ENCODE data around the gene C2orf68. TPM values are rescaled to one million over a fixed set of nuclear protein-coding genes. Genes with fewer than 3 reads are reported as not detected.

C2orf68 gene
- total and polyA plus RNA-seq, 2 of the 13 experiments (the other 11 are each of a cell fraction or from before 2014, with no cell fraction given) = 47.1 to 77.4 TPM

- TF ChIP-seq BRCA1 (CRISPR knock-in tag; IDR thresholded peaks at IDR 0.05) (0 out of 2 replicates have a peak, but pooled peaks have one; percentile 53), BRF2 (CRISPR knock-in tag; IDR thresholded peaks at IDR 0.05) (no peak; the same call in 1 of the 2 replicates), HOXA3 (CRISPR knock-in tag; IDR thresholded peaks at IDR 0.05) (peak; percentile 70), CEBPZ (IDR thresholded peaks at IDR 0.05; ENCODE audit: low read length) (no peak), CREB1 (IDR thresholded peaks at IDR 0.05) (peak; percentile 82), CREB1 (CRISPR knock-in tag; IDR thresholded peaks at IDR 0.05) (peak; percentile 92), RFXAP (CRISPR knock-in tag; IDR thresholded peaks at IDR 0.05; ENCODE audit: borderline replicate concordance) (peak; percentile 91), TBX3 (IDR thresholded peaks at IDR 0.05; ENCODE audit: borderline replicate concordance) (peak; percentile 35; the same call in 1 of the 2 replicates), CCDC6 (CRISPR knock-in tag; IDR thresholded peaks at IDR 0.05) (peak; percentile 81), U2AF2 (IDR thresholded peaks at IDR 0.05; ENCODE audit: low read depth, low read length) (no peak; the same call in 1 of the 2 replicates), SP1 (IDR thresholded peaks at IDR 0.05) (no peak), SP1 (CRISPR knock-in tag; IDR thresholded peaks at IDR 0.05) (no peak), ZNF44 (CRISPR knock-in tag; IDR thresholded peaks at IDR 0.05) (0 out of 2 replicates have a peak, but pooled peaks have one; percentile 8), BRD4 (CRISPR knock-in tag; IDR thresholded peaks at IDR 0.05) (peak; percentile 77; the same call in 1 of the 2 replicates), RAD51 (IDR thresholded peaks at IDR 0.05; ENCODE audit: borderline replicate concordance) (peak; percentile 83), ZNF660 (CRISPR knock-in tag; IDR thresholded peaks at IDR 0.05; ENCODE audit: borderline replicate concordance, low read depth) (no peak), PLRG1 (conservative IDR thresholded peaks at IDR 0.05) (no peak), ETV6 (CRISPR knock-in tag; conservative IDR thresholded peaks at IDR 0.05) (no peak), SYNCRIP (IDR thresholded peaks at IDR 0.05; ENCODE audit: insufficient read depth, low read depth, low read length) (no peak), CREBL2 (CRISPR knock-in tag; IDR thresholded peaks at IDR 0.05; ENCODE audit: borderline replicate concordance) (no peak; the same call in 1 of the 2 replicates), ZNF10 (CRISPR knock-in tag; IDR thresholded peaks at IDR 0.05; ENCODE audit: borderline replicate concordance, low read depth) (no peak), MED8 (CRISPR knock-in tag; IDR thresholded peaks at IDR 0.05; ENCODE audit: insufficient replicate concordance) (no peak), ZNF615 (CRISPR knock-in tag; IDR thresholded peaks at IDR 0.05; ENCODE audit: borderline replicate concordance) (no peak), CSRNP1 (CRISPR knock-in tag; IDR thresholded peaks at IDR 0.05) (peak; percentile 76), ZNF616 (CRISPR knock-in tag; IDR thresholded peaks at IDR 0.05; ENCODE audit: low read depth) (no peak; the same call in 1 of the 2 replicates), ZNF782 (CRISPR knock-in tag; IDR thresholded peaks at IDR 0.05; ENCODE audit: borderline replicate concordance) (no peak)
These were observed 16.4 kb downstream of the C2orf68 start, which contains the start of gene RNF181 (continued) for GRCh38 chr2:85595301-85596025.
